DOHH2 (cell line): ENCODE measurements around the gene PKHD1.

Experiments
- EZH2phosphoT487 ChIP-seq: fragments of 200-600 bp; sonication (generic); IDR thresholded peaks from 2 replicates; pipeline ENCODE4 v1.6.1; 2017; ENCODE audit warnings: borderline replicate concordance, mild to moderate bottlenecking, antibody characterized with exemption, low read length, moderate library complexity, mixed read lengths
- TF ChIP-seq, protein P1 (sequence below): fragments of 200-600 bp; sonication (generic); IDR thresholded peaks from one replicate; pipeline ENCODE4 v1.5.1; 2014; ENCODE audit warnings: antibody characterized with exemption, mild to moderate bottlenecking, low read depth, low read length; ENCODE audit not compliant: poor library complexity, severe bottlenecking

DNA sequence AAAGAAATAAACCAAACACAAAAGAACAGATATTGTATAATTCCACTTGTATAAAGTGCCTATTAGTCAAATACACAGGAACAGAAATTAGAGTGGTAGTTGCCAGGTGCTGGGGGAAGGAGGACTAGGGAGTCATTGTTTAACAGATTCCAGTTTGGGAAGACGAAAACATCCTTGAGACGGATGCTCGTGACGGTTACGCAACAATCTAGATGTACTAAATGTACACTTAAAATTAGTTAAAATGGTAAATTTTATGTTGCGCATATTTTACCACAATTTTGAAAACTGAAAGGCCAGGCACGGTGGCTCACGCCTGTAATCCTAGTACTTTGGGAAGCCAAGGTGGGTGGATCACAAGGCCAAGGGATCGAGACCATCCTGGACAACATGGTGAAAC is 111.0 kb downstream of the PKHD1 start:
- TF ChIP-seq, protein P1, sequence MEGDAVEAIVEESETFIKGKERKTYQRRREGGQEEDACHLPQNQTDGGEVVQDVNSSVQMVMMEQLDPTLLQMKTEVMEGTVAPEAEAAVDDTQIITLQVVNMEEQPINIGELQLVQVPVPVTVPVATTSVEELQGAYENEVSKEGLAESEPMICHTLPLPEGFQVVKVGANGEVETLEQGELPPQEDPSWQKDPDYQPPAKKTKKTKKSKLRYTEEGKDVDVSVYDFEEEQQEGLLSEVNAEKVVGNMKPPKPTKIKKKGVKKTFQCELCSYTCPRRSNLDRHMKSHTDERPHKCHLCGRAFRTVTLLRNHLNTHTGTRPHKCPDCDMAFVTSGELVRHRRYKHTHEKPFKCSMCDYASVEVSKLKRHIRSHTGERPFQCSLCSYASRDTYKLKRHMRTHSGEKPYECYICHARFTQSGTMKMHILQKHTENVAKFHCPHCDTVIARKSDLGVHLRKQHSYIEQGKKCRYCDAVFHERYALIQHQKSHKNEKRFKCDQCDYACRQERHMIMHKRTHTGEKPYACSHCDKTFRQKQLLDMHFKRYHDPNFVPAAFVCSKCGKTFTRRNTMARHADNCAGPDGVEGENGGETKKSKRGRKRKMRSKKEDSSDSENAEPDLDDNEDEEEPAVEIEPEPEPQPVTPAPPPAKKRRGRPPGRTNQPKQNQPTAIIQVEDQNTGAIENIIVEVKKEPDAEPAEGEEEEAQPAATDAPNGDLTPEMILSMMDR, result no peak
- TF ChIP-seq EZH2phosphoT487, result no peak
